ENCODE measurements around the gene ROM1. TPM values are rescaled to one million over a fixed set of nuclear protein-coding genes. Genes with fewer than 3 reads are reported as not detected.
A peak's percentile ranks its signal among the peaks of the same experiment; 100 is the strongest.
"Not testable (repeated sequence)": the region's sequence is repeated elsewhere in the genome, so short reads cannot be mapped to it uniquely, and the experiment has no call there.

Gene ROM1
- 6.1 and 11.1 TPM in 2 replicates for total RNA-seq

DNA sequence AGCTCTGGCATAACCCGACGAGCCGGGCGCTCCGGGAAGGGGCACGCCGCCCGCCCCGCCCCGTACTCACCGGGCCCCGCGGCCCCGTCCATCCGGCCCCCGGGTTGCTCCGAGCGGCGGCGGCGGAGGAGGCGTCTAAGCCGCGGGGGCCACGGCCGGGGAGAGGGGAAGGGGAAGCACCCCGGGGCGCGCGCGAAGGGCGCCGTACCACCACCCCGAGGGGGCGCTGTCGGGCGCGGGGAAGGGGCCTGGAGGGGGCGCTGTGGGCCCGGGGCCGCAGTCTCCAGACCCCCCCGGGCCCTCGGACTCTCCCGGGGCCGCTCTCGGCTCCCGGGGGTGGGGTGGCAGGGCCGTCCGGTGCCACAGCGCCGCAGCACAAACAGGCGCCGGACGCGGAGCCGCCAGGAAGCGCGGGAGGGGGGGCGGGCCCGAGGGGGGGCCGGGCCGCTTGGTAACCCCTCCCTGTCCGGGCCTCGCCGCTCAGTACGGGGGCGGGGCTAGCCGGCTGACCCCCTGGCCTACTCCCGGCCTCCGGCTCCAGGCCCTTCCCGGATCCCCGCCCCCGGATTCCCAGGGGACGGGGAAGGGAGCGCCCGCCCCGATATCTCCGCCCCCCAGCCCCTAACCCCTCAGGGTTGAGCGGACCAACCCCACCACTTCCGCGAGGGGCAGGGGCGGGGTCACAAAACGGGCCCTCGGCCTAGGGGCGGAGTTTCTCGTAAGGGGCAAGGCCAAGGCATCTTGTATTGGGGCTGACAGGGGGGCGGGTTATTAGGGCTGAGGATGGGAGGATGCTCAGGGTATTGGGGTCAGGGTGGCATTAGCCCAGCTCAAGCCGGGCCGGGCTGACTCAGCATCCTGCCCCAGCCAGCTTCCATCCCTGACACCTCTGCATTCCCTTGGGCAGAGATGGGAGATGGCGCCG lies at the start of gene ROM1, which contains the start of gene EML3:
Gene ROM1 (plus strand): TSS at position 892 of the 925 bp plus-strand sequence. CDS start 25 bp downstream, at position 917.
Gene EML3 (minus strand): TSS at position 410 of the 925 bp plus-strand sequence. CDS start 318 bp downstream, at position 92.
- DNase-seq (ENCODE audit: low read depth, low spot score): peak; percentile 50

DNA sequence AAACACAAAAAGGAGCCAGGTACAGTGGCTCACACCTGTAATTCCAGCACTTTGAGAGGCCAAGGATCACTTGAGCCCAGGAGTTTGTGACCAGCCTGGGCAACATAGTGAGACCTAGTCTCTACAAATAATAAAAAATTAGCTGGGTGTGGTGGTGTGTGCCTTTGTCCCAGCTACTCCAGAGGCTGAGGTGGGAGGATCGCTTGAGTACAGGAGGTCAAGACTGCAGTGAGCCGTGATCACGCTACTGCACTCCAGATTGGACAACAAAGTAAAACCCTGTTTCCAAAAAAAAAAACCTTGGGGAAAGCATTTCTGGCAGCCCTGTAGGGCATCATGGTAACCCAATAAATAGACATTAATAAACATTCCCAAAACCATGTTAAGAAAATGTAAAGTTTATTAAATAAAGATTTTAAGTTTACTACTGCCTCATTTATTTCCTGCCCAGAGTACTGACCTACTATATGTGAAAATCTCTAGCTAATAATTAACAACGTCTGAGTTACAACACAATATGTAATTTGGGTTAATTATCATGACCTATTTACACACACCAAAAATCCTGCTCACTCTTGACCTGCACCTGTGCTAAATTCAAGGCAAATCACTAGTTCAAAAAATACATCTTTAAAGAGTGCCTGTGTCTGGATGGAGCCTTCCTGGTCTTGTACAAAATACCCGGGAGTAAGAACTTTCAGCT lies 47.8 kb upstream of the ROM1 start:
- no peak for DNase-seq (ENCODE audit: low read depth, low spot score)

DNA sequence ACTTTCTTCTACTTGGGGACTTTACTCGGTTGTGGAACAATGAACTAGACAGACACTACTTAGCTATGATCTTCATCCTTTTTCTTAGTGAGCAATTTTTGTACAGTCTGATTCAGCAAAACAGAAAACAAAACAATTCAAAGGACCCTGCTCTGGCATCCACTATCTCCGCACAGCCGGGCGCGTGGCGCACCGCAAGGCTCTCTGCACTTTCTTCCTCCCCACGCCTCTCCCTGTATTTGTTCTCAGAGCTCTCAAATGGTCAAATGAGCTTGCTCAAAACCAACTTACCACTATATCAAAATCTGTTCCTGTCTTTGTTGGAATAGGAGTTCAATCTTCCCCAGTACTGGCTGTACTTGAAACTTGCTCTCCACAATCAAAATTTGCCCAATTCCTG lies 46.8 kb upstream of the ROM1 start:
- no peak for DNase-seq (ENCODE audit: low read depth, low spot score)

DNA sequence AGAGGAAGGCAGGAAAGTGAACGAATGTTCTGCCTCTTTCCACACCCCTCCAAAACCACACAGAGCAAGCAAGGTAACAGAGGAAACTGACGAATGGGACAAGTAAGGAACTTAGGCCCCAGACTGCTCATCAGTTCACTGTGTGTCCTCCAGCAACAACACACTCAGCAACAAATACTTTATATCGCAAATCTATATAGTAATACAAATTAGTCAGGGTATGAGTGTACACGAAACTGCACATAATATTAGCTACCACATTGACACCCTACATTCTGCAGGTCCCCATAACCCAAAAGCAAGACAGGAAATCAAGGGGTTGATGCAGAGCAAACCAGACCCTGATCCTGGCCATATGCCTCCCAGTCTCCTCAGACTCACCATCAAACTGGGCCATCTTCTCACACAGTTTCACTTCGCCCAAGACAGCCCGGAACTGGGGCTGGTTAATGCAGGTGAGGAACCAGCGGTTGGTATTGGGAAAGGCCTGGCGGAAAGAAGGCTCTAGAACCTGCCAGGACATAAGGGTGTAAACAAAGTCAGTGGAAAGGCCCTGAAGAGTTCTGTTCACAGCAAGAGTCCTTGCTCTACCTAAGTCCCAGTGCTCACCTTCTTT lies 45.9 kb upstream of the ROM1 start:
- no peak for DNase-seq (ENCODE audit: low read depth, low spot score)

GRCh38 chr11:62569611-62570010 lies 43.4 kb upstream of the ROM1 start:
- DNase-seq (ENCODE audit: low read depth, low spot score): no peak

DNA sequence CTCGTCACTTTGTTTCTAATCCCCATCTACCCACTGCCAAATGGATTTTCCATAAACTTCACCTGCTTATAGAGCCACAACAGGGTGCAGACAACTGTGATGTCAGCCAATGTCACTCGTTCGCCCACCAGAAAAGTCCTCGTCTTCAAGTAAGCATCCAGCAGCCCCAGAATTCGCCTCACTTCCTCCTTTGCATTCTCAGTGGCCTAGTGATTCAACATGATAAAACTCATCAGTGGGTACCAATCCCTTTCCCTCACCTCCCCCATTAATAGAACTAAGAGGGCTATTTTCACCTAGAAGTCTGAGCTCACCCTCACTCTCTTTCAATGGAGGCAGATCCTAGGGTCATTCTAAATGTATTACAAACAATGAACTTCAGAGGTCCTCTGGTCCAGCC lies 42.2 kb upstream of the ROM1 start:
- not testable (repeated sequence) for DNase-seq (ENCODE audit: low read depth, low spot score)

- not testable (repeated sequence) for DNase-seq (ENCODE audit: low read depth, low spot score)
Measured at GRCh38 chr11:62571493-62571892, 41.6 kb upstream of the ROM1 start.

DNA sequence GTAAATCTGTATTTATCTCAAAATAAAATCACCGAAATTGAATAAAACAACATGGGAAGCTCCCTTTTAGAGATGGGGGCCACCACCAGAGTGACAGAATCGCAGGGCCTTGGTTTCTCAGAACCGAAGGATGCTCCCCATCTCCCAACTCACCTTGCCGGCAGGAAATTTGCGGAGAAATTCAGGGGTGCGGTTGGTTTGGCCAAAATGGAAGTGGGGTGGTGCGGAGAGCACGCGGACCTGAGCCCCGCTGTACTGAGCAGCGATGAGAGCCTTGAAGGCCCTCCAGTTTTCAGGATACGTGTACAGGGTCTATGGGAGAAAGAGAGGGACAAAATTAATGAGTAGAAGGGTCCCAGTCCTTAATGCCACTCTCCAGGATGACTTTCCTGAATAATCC lies 40.6 kb upstream of the ROM1 start:
- no peak for DNase-seq (ENCODE audit: low read depth, low spot score)

GRCh38 chr11:62573006-62573591 lies 40.0 kb upstream of the ROM1 start:
- DNase-seq (ENCODE audit: low read depth, low spot score): no peak

- DNase-seq (ENCODE audit: low read depth, low spot score): peak; percentile 100
Measured at GRCh38 chr11:62573592-62574362, 39.3 kb upstream of the ROM1 start, which contains the start of gene EEF1G. TSS of gene EEF1G (minus strand) at chr11:62573891. CDS start at chr11:62573842, 49 bp downstream.

DNA sequence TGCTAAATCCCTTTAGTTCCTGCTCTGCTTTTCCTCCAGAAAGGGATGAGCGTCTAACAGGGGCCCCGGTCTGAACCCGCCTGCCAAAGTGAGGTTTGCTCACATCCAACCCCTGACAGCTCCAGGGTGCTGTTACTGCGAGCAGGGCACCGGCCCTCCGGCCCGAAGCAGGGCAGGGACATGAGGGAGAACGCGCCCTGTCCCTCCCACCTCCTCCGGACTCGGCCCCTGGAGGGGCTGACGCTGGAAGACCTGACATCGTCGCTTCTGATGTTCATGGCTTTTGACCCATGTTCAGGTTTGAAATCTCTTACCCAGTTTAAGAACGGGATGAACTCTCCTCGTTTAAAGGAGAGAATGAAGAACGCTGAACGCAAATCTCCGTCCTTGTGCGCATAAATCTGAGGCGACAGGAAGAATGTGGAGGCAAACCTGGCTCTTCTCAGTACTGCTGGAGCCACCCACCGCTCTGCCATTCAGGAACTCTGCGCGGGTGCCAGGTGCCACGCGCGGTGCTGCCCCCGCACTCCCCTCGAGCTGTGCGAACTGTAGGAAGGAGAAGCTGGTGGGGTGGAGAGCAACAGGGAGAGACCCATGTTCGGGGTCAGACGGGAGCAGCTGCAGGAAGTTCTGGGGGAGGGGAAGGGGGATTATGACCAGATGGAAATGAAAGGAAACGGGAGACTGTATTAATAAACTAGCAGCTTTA lies 38.5 kb upstream of the ROM1 start:
- no peak for DNase-seq (ENCODE audit: low read depth, low spot score)

GRCh38 chr11:62575156-62575555 lies 37.9 kb upstream of the ROM1 start:
- no peak for DNase-seq (ENCODE audit: low read depth, low spot score)

- no peak for DNase-seq (ENCODE audit: low read depth, low spot score)
Measured at GRCh38 chr11:62575837-62576236, 37.2 kb upstream of the ROM1 start.

GRCh38 chr11:62577046-62577714 lies 35.9 kb upstream of the ROM1 start:
- DNase-seq (ENCODE audit: low read depth, low spot score): peak; percentile 94

DNA sequence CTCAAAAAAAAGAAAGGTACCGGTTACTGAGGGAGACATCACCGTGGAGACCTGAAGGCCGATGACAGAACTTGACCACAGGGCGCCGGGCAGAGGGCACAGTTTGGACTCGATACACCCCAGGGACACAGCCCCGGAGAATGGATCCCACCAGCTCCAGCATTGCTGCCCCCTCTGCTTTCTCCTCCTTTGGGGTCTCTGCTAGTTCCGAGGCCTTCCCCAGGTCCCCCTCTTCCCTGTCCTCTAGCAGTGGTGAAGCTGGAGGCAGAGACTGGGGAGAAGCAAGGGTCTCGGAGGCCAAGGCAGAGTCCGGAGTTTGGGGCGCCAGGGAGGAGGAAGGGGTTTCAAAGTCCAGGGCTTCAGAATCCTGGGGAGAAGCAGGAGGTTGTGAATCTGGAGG lies 34.5 kb upstream of the ROM1 start:
- no peak for DNase-seq (ENCODE audit: low read depth, low spot score)

DNA sequence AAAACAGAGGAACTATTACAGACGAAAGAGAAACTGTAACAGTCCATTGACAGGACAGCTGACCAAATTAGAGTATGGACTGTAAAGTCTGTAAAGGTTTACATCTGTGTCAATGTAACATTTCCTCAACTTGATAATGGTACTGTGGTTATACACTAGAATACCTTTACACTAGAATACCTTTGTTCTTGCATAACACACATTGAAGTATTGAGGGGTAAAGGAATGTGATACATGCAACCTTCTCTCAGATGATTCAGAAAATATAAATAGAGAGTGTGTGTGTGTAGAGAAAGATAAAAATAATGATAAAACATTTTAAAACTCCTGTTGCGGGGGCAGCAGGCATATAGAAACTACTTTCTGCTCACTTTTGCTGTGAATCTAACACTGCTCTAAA lies 33.8 kb upstream of the ROM1 start:
- DNase-seq (ENCODE audit: low read depth, low spot score): no peak

DNA sequence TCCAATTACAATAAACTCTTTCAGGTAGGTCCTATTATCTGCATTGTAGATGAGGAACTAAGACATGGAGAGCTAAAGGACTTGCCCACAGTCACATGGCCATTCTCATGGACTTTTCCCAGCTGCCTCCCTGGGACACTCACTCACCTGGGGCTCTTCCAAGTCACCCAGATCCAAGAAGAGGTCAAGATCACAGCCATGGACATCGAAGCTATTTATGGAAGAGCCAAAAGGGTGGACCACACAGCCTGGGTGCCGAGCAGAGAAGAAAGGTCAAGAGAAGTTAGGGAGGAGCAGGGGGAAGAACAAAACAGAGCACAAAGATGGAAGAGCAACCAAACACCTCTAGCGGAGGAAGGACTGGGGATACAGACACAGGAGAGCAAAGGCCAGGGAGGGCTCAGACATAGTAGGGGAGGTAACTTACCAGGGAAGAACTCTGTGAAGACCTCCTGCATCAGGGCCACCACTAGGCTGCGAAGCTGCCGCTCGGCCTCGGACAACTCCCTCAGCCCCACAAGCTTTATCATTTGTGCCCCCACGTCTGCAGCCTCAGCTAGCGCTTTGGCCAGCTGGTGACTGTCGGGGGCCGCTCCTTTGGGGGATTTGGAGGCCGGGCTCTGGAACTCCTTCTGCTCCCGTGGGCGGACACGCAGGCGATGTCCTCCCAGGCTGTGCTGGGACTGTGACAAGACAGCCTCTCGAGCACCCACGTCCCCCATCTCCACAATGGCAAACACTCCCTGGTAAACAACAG lies 31.9 kb upstream of the ROM1 start:
- no peak for DNase-seq (ENCODE audit: low read depth, low spot score)

DNA sequence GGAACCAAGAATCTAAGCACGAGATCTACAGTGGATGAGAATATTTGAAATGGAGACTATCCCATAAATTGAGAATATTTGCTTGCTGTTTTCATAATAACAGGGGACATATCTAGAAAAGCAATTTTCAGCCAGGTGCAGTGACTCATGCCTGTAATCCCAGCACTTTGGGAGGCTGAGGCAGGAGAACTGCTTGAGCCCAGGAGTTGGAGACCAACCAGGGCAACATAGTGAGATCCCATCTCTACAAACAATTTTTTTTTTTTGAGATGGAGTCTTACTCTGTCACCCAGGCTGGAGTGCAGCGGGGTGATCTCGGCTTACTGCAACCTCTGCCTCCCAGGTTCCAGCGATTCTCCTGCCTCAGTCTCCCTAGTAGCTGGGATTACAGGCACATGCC lies 31.3 kb upstream of the ROM1 start:
- DNase-seq (ENCODE audit: low read depth, low spot score): not testable (repeated sequence)

DNA sequence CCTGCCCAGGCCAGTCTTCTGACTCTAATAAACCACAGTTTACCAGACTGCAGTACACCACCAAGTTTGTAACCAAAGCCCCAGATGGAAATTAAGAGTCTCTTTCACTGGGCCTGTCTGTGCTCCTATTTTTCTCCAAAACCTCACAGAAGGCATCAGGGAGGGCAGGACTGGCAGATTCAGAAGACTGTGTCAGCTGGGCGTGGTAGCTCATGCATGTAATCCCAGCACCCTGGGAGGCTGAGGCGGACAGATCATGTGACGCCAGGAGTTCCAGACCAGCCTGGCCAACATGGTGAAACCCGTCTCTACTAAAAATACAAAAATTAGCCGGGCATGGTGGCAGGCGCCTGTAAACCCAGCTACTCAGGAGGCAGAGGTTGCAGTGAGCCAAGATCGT lies 27.7 kb upstream of the ROM1 start:
- DNase-seq (ENCODE audit: low read depth, low spot score): not testable (repeated sequence)

Data from pulmonary artery endothelial cell (primary cell).